Measurements from ENCODE around the gene CALD1. TPM values are rescaled to one million over a fixed set of nuclear protein-coding genes. Genes with fewer than 3 reads are reported as not detected.

CALD1 gene
- total RNA-seq, 1 experiment from 2014 or later = 182 TPM

DNA sequence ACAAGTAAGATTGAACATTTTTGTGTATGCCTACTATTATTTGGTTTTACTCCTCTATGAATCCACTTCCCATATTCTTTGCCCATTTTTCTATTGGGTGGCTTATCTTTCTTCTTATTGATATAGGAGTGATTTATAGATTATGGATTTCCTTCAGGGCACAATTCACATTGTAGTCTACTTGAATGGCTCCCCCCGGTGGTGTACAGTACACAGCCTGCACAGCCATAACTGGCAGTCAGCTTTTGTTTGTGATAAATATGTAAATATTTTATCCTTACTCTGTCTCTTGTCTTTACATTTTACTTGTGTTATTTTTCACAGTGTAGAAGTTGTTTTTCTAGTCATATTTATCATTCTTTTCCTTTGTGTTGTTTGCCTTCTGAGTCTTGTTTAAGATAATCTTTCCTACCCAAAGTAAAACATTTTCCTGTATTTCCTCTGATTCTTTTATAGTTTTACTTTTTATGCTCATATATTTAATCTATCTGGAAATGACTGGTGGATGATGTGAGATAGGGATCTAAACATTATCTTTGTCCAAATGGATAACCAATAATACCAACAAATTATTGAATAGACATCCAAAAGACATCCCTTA lies 23.9 kb upstream of the CALD1 start:
- in situ Hi-C loops (cut with HindIII; ENCODE audit: low pct_unique_long_range_greater_than_20kb, low sequenced_read_pairs) = no loop called here
- peak; percentile 60 for DNase-seq (ENCODE audit: low read depth, low spot score)

- DNase-seq (ENCODE audit: low read depth, low spot score) = no peak
- in situ Hi-C loops (cut with HindIII; ENCODE audit: low pct_unique_long_range_greater_than_20kb, low sequenced_read_pairs) = no loop called here
These were observed 21.5 kb upstream of the CALD1 start for GRCh38 chr7:134757938-134758337.

GRCh38 chr7:134758981-134759380 lies 20.5 kb upstream of the CALD1 start:
- no peak for DNase-seq (ENCODE audit: low read depth, low spot score)
- in situ Hi-C loops (cut with HindIII; ENCODE audit: low pct_unique_long_range_greater_than_20kb, low sequenced_read_pairs) = no loop called here

DNA sequence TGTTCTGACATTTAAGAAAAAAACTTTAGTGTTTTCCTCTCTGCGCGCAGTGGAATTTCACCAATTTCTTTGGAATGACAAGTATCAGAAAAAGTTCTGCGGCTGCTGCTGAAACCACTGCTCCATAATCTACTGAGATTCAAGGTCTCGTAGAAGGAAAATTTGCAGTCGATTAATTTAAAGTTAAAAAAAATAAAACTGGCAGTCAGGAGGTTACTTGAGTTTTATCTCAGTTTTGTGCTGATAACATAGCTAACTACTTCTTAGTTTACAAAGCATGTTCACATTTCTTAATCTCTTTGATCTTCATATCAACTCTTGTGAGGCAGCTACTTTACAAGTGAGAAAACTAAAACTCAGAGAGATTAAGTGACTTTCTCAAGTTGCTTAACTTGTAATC lies 18.2 kb upstream of the CALD1 start:
- DNase-seq (ENCODE audit: low read depth, low spot score) = no peak
- in situ Hi-C loops (cut with HindIII; ENCODE audit: low pct_unique_long_range_greater_than_20kb, low sequenced_read_pairs) = no loop called here

- in situ Hi-C loops (cut with HindIII; ENCODE audit: low pct_unique_long_range_greater_than_20kb, low sequenced_read_pairs) = no loop called here
- no peak for DNase-seq (ENCODE audit: low read depth, low spot score)
These were observed 15.5 kb upstream of the CALD1 start for GRCh38 chr7:134763960-134764359.

- no peak for DNase-seq (ENCODE audit: low read depth, low spot score)
- in situ Hi-C loops (cut with HindIII; ENCODE audit: low pct_unique_long_range_greater_than_20kb, low sequenced_read_pairs) = no loop called here
These were observed 15.1 kb upstream of the CALD1 start for GRCh38 chr7:134764365-134764764.

DNA sequence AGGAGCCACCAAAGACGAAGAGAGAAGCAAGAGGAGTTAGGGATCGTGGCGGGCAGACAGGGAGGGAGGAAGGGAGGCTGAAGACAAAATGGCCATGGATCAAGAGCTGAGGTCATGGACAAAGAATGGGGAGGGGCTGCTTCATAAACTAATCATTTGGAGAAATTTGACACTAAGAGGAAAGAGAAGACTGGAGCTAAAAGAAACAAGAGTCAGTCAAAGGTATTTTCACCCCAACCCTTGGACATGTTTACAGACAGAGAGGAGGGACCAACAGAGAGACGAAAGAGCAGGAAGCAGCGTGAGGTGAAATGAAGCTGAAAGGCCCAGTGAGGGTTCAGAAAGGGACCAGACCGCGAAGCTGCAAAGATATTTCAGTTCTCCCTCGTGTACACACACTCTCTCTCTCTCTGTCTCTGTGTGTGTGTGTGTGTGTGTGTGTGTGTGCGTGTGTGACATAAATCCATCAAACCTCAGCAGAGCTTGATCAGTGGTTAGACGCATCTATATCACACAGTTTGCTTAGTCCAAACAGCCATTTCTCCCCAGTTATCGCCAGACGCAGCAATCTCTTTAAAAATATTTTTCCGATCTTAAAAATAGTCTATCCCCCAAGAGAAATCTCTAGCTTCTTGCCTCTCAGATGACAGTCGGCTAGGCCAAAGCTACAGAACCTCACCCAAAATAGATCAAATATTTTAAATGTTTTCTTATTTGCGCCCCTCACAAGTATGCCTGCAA lies 12.5 kb upstream of the CALD1 start:
- in situ Hi-C loops (cut with HindIII; ENCODE audit: low pct_unique_long_range_greater_than_20kb, low sequenced_read_pairs) = no loop called here
- DNase-seq (ENCODE audit: low read depth, low spot score) = no peak

DNA sequence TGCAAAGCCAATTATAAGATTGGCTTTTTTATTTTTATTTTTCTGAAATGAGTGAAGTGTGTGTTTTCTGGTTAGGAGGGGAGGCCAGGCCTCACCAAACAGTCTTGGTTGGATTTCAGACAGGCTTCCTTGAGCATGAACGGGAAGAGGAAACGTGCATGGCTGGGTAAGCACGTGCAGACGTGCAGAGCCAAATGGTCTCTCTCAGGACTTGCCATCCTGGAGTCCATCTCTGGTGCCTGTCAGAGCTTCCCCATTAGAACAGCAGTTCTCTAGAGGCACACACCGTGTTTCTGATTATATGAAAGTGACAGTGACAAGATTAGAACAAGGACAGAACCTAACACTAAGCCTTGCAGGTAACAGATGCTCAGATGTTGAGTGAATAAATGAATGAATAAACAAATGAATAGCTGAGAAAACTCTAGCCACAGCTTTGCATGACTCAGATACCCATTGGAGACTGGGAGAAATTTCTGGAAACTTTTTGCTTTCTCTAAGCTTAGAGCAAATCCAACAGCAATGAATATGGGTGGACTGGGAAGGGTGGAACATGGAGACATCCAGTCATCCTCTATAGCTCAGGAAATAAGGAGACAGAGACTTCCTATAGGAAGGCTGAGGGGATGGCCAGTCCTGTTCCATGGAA lies 11.8 kb upstream of the CALD1 start:
- no peak for DNase-seq (ENCODE audit: low read depth, low spot score)
- in situ Hi-C loops (cut with HindIII; ENCODE audit: low pct_unique_long_range_greater_than_20kb, low sequenced_read_pairs) = no loop called here

GRCh38 chr7:134768243-134768642 lies 11.2 kb upstream of the CALD1 start:
- no peak for DNase-seq (ENCODE audit: low read depth, low spot score)
- in situ Hi-C loops (cut with HindIII; ENCODE audit: low pct_unique_long_range_greater_than_20kb, low sequenced_read_pairs) = no loop called here

DNA sequence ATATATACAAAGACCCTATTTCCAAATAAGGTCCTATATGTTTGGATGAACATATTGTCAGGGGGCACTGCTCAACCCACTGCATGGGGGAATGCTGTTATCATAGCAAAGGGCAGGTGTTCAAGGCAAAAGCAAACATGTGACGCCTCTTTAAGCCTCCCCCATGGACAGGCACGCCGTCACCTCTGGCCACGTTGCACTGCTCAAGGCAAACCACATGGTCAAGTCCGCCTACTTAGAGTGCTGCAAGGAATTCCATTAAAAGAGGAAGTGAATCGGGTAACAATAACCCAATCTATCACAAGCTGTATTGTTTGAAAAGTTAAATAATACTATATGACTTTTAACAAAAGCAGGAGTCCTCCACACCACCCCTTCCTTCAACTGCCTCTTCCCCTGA lies 8.8 kb upstream of the CALD1 start:
- no peak for DNase-seq (ENCODE audit: low read depth, low spot score)
- in situ Hi-C loops (cut with HindIII; ENCODE audit: low pct_unique_long_range_greater_than_20kb, low sequenced_read_pairs) = no loop called here

GRCh38 chr7:134771111-134771510 lies 8.3 kb upstream of the CALD1 start:
- in situ Hi-C loops (cut with HindIII; ENCODE audit: low pct_unique_long_range_greater_than_20kb, low sequenced_read_pairs) = no loop called here
- DNase-seq (ENCODE audit: low read depth, low spot score) = no peak

DNA sequence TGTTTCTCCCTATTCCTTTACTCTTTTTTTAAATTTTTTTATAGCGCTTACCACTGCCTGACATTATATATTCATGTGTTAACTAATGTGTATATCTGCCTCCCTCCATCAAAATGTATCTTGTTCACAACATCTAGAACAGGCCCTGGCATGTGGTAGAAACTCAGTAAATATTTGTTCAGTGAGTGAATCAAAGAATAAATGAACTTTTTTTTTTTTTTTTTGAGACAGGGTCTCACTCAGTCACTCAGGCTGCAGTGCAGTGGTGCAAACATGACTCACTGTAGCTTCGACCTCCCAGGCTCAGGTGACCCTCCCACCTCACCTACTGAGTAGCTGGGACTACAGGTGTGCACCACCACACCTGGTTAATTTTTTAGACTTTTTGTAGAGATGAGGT lies 7.5 kb upstream of the CALD1 start:
- in situ Hi-C loops (cut with HindIII; ENCODE audit: low pct_unique_long_range_greater_than_20kb, low sequenced_read_pairs) = no loop called here
- DNase-seq (ENCODE audit: low read depth, low spot score) = no peak

DNA sequence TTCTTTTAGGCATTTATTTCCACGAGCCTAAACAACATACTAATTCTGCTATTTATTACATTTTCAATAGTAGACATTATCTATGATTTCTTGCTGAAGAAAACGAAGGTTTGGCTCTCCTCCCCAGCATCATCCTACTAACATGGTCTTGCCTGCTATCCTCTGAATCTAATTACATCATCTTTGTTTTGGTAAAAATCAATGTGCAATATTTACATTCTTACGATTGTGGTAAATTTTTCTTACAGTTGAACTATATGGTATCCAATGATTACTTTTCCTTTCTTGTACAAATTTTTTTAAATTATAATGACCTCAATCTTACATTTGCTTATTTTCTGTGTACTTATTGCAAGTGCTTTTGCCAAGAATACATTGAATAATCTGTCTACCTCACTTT lies 7.0 kb upstream of the CALD1 start:
- in situ Hi-C loops (cut with HindIII; ENCODE audit: low pct_unique_long_range_greater_than_20kb, low sequenced_read_pairs) = no loop called here
- no peak for DNase-seq (ENCODE audit: low read depth, low spot score)

GRCh38 chr7:134773164-134773563 lies 6.3 kb upstream of the CALD1 start:
- no peak for DNase-seq (ENCODE audit: low read depth, low spot score)
- in situ Hi-C loops (cut with HindIII; ENCODE audit: low pct_unique_long_range_greater_than_20kb, low sequenced_read_pairs) = no loop called here

- no peak for DNase-seq (ENCODE audit: low read depth, low spot score)
- in situ Hi-C loops (cut with HindIII; ENCODE audit: low pct_unique_long_range_greater_than_20kb, low sequenced_read_pairs) = no loop called here
These were observed 5.3 kb upstream of the CALD1 start for GRCh38 chr7:134774119-134774518.

GRCh38 chr7:134777470-134777869 lies 2.0 kb upstream of the CALD1 start:
- in situ Hi-C loops (cut with HindIII; ENCODE audit: low pct_unique_long_range_greater_than_20kb, low sequenced_read_pairs) = no loop called here
- no peak for DNase-seq (ENCODE audit: low read depth, low spot score)

GRCh38 chr7:134777908-134778580 lies 1.4 kb upstream of the CALD1 start:
- in situ Hi-C loops (cut with HindIII; ENCODE audit: low pct_unique_long_range_greater_than_20kb, low sequenced_read_pairs) = no loop called here
- DNase-seq (ENCODE audit: low read depth, low spot score) = no peak

DNA sequence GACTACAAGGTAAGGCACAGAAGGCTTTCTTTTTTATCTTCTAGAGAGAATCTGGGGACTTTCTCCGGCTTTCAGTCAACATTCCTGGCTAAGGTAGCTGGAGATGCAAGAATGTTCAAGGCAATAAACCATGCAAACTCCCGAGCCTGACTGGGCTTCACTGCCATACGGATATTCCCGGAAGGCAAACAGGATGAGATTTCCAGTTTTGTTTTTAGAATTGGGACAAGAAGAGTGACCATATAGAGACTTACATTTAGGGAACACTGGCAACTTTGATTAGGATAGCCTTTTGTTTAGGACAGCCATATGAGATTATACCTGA lies 269 bp downstream of the CALD1 start:
- no peak for DNase-seq (ENCODE audit: low read depth, low spot score)
- in situ Hi-C loops (cut with HindIII; ENCODE audit: low pct_unique_long_range_greater_than_20kb, low sequenced_read_pairs) = no loop called here
